HepG2 (cell line): ENCODE data around the gene FOXL3.
"Not testable (repeated sequence)": the region's sequence is repeated elsewhere in the genome, so short reads cannot be mapped to it uniquely, and the experiment has no call there.

Experiments
- CBX2 ChIP-seq, 2 experiments: fragments of 200-600 bp in 1 of 2; sonication (generic); formaldehyde crosslinking in 1 of 2; IDR thresholded peaks; 2 replicates each; pipeline versions ENCODE4 v1.7.0 to v1.8.1; 2018 to 2022; ENCODE audit warnings: low read depth in 2 of 2, low read length in 1 of 2, mild to moderate bottlenecking in 1 of 2, missing genetic modification reagents in 1 of 2
- EP300 ChIP-seq, 3 experiments: sonication (generic) in 1 of 3; formaldehyde crosslinking in 1 of 3; IDR thresholded peaks; 2 replicates each; pipeline versions ENCODE4 v1.5.1 to v1.6.1; 2011 to 2020; ENCODE audit warnings: low read depth in 2 of 3, low read length in 2 of 3, borderline replicate concordance in 1 of 3, improper control_type of control experiment in 1 of 3, mild to moderate bottlenecking in 1 of 3, missing genetic modification reagents in 1 of 3, moderate library complexity in 1 of 3
- GZF1 ChIP-seq: sonication (generic); formaldehyde crosslinking; IDR thresholded peaks from 2 replicates; pipeline ENCODE4 v1.5.1; 2020; ENCODE audit warnings: mild to moderate bottlenecking, missing genetic modification reagents
- MED1 ChIP-seq: sonication (generic); formaldehyde crosslinking; IDR thresholded peaks from 2 replicates; pipeline ENCODE4 v1.4.0; 2020; ENCODE audit warnings: missing genetic modification reagents
- NCOA1 ChIP-seq: sonication (generic); formaldehyde crosslinking; IDR thresholded peaks from 2 replicates; pipeline ENCODE4 v1.9.0; 2021; ENCODE audit warnings: missing genetic modification reagents
- SUZ12 ChIP-seq: fragments of 150-350 bp; IDR thresholded peaks from 2 replicates; pipeline ENCODE4 v1.6.1; 2014; ENCODE audit warnings: low read depth, low read length
- ZFP37 ChIP-seq: sonication (generic); formaldehyde crosslinking; IDR thresholded peaks from 2 replicates; pipeline ENCODE4 v1.4.0; 2020; ENCODE audit warnings: missing genetic modification reagents, borderline replicate concordance
- TF ChIP-seq, protein P1 (sequence below): sonication (generic); formaldehyde crosslinking; IDR thresholded peaks from 2 replicates; pipeline ENCODE4 v1.5.0; 2020; ENCODE audit warnings: mild to moderate bottlenecking, missing genetic modification reagents, moderate library complexity
- TF ChIP-seq, protein P2 (sequence below): sonication (generic); formaldehyde crosslinking; IDR thresholded peaks from 2 replicates; pipeline ENCODE4 v1.8.1; 2023; ENCODE audit warnings: mild to moderate bottlenecking, moderate library complexity, missing genetic modification reagents
- TF ChIP-seq, protein P3 (sequence below): sonication (generic); formaldehyde crosslinking; IDR thresholded peaks from 2 replicates; pipeline ENCODE4 v1.8.0; 2022; ENCODE audit warnings: mild to moderate bottlenecking, missing genetic modification reagents
- TF ChIP-seq, protein P4 (sequence below): sonication (generic); formaldehyde crosslinking; IDR thresholded peaks from 2 replicates; pipeline ENCODE4 v1.5.0; 2020; ENCODE audit warnings: missing genetic modification reagents

GRCh38 chr7:297141-297540, 7.2 kb downstream of the FOXL3 start:
- TF ChIP-seq EP300 (IDR thresholded peaks at IDR 0.05; ENCODE audit: low read depth in 2 of 2, low read length in 2 of 2); EP300 (CRISPR knock-in tag; IDR thresholded peaks at IDR 0.05; ENCODE audit: borderline replicate concordance); CBX2 (IDR thresholded peaks at IDR 0.05; ENCODE audit: low read depth, low read length); CBX2 (CRISPR knock-in tag; IDR thresholded peaks at IDR 0.05; ENCODE audit: low read depth); SUZ12; MED1 (CRISPR knock-in tag); GZF1 (CRISPR knock-in tag); NCOA1; ZFP37 (CRISPR knock-in tag): not testable (repeated sequence)
- TF ChIP-seq, protein P1, sequence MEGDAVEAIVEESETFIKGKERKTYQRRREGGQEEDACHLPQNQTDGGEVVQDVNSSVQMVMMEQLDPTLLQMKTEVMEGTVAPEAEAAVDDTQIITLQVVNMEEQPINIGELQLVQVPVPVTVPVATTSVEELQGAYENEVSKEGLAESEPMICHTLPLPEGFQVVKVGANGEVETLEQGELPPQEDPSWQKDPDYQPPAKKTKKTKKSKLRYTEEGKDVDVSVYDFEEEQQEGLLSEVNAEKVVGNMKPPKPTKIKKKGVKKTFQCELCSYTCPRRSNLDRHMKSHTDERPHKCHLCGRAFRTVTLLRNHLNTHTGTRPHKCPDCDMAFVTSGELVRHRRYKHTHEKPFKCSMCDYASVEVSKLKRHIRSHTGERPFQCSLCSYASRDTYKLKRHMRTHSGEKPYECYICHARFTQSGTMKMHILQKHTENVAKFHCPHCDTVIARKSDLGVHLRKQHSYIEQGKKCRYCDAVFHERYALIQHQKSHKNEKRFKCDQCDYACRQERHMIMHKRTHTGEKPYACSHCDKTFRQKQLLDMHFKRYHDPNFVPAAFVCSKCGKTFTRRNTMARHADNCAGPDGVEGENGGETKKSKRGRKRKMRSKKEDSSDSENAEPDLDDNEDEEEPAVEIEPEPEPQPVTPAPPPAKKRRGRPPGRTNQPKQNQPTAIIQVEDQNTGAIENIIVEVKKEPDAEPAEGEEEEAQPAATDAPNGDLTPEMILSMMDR (CRISPR knock-in tag), result not testable (repeated sequence)
- TF ChIP-seq, protein P2, sequence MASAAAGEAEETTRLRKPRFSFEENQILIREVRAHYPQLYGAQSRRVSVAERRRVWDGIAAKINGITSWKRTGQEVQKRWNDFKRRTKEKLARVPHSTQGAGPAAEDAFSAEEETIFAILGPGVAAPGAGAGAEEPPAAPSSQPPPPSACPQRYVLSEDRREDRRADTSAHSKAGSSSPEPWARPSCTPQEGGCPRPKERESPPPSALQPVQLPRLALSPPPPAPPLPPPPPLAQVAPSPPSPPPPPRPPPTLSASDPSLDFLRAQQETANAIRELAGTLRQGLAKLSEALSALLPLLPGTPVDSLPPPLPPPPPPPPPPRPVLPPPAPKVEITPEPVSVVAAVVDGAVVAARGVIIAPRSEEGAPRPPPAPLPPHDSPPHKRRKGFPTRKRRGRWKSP (CRISPR knock-in tag), result not testable (repeated sequence)
- TF ChIP-seq, protein P3, sequence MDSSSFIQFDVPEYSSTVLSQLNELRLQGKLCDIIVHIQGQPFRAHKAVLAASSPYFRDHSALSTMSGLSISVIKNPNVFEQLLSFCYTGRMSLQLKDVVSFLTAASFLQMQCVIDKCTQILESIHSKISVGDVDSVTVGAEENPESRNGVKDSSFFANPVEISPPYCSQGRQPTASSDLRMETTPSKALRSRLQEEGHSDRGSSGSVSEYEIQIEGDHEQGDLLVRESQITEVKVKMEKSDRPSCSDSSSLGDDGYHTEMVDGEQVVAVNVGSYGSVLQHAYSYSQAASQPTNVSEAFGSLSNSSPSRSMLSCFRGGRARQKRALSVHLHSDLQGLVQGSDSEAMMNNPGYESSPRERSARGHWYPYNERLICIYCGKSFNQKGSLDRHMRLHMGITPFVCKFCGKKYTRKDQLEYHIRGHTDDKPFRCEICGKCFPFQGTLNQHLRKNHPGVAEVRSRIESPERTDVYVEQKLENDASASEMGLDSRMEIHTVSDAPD (CRISPR knock-in tag), result not testable (repeated sequence)
- TF ChIP-seq, protein P4, sequence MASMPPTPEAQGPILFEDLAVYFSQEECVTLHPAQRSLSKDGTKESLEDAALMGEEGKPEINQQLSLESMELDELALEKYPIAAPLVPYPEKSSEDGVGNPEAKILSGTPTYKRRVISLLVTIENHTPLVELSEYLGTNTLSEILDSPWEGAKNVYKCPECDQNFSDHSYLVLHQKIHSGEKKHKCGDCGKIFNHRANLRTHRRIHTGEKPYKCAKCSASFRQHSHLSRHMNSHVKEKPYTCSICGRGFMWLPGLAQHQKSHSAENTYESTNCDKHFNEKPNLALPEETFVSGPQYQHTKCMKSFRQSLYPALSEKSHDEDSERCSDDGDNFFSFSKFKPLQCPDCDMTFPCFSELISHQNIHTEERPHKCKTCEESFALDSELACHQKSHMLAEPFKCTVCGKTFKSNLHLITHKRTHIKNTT (CRISPR knock-in tag), result not testable (repeated sequence)
